Body of pancreas (tissue), 4 donors: ENCODE data around the gene ARMC6.

ENCODE experiments used
- CTCF ChIP-seq, 7 experiments: fragments of 450-650 bp in 4 of 7; fragments of 200-600 bp in 3 of 7; sonication (generic) in 3 of 7; IDR thresholded peaks; one replicate each; pipeline ENCODE4 v1.5.1; 2016 to 2019; ENCODE audit warnings: antibody characterized with exemption in 7 of 7
- POLR2A ChIP-seq, 3 donors: fragments of 450-650 bp; IDR thresholded peaks; one replicate each; pipeline ENCODE4 v1.6.1; 2016; ENCODE audit warnings: antibody characterized with exemption in 3 of 3, mild to moderate bottlenecking in 2 of 3

GRCh38 chr19:19034204-19034624, 811 bp downstream of the ARMC6 start:
- no peak for TF ChIP-seq CTCF (IDR thresholded peaks at IDR 0.05)
- TF ChIP-seq POLR2A (IDR thresholded peaks at IDR 0.05) = no peak
